ENCODE results near the gene DIP2C.

DNA sequence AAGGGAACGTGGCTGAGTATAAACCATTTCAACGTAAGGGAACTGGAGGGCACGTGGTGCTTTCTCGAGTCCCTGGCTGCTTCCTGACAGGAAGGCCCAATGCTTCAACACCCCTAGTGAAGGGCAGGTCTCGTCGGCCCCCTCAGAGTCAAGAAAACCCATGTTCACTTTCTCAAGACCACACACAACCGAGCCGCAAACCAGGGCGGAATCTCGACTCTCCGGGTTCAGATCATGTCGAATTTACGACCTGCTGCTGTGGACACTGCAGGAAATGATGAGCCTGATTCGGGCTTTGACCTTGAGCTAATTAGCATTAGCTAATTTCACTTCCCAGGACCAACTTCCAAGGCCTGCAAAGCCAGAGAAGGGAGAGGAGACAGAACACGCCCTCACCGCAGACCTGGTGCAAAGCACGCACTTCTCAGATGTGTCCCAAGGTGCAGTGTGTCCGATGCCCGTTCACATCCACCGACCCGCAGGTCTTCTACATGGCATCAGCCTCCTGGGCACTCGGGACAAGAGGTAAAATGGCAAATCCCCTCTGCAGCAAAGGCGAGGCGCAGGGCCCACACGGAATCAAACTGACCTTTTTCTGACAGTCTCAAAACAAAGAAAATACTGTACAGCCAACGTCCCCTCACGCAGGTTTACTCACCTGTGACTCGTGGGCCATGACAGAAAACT is 94.7 kb downstream of the DIP2C start:
- TF ChIP-seq POLR2AphosphoS5 (IDR thresholded peaks at IDR 0.05; ENCODE audit: insufficient read depth in 1 of 2, low read depth in 1 of 2) (no peak), CTCF (IDR thresholded peaks at IDR 0.05) (no peak), POLR2A (IDR thresholded peaks at IDR 0.05) (no peak)
